MCF 10A (cell line): ENCODE results near the gene SIDT1. TPM values are rescaled to one million over a fixed set of nuclear protein-coding genes. Genes with fewer than 3 reads are reported as not detected.
A peak's percentile ranks its signal among the peaks of the same experiment; 100 is the strongest.

Source experiments
- BruUV-seq: library from RNA; stranded (reverse); fragments of 400-500 nt; replicated peaks from 2 replicates; lab custom pipeline; 2021; lab: Mats Ljungman, UMichigan
- CTCF ChIA-PET: fragments of 300-600 bp; sonication (Branson Sonifier 250); formaldehyde crosslinking; extraction: SDS; loops from one replicate; lab custom pipeline; 2021; ENCODE audit warnings: antibody characterized with exemption, inconsistent platforms; lab: Yijun Ruan, JAX
- POLR2A ChIA-PET: fragments of 300-600, 350-650 bp; sonication (Branson Sonifier 250); formaldehyde crosslinking; extraction: SDS; loops from one replicate; lab custom pipeline; 2020; ENCODE audit warnings: antibody characterized with exemption, inconsistent platforms; lab: Yijun Ruan, JAX
- DNase-seq: peaks from one replicate; pipeline ENCODE4 v3.0.0-alpha.2; 2018; ENCODE audit not compliant: unreplicated experiment
- H3K27ac Mint-ChIP-seq: one replicate; pipeline ENCODE4 v1.8.0; 2022; ENCODE audit warnings: mild to moderate bottlenecking, low read depth, mixed read lengths; ENCODE audit not compliant: unreplicated experiment
- H3K27me3 Mint-ChIP-seq: one replicate; pipeline ENCODE4 v1.8.0; 2022; ENCODE audit warnings: mixed read lengths; ENCODE audit not compliant: insufficient read depth, unreplicated experiment
- H3K36me3 Mint-ChIP-seq: one replicate; pipeline ENCODE4 v1.8.0; 2022; ENCODE audit warnings: mild to moderate bottlenecking, moderate library complexity, mixed read lengths; ENCODE audit not compliant: insufficient read depth, unreplicated experiment
- H3K4me1 Mint-ChIP-seq: one replicate; pipeline ENCODE4 v1.8.0; 2022; ENCODE audit warnings: mixed read lengths; ENCODE audit not compliant: insufficient read depth, unreplicated experiment
- H3K4me3 Mint-ChIP-seq: one replicate; pipeline ENCODE4 v1.8.0; 2022; ENCODE audit warnings: mild to moderate bottlenecking, moderate library complexity, mixed read lengths; ENCODE audit not compliant: unreplicated experiment
- H3K9me3 Mint-ChIP-seq: one replicate; pipeline ENCODE4 v1.8.0; 2022; ENCODE audit warnings: mixed read lengths; ENCODE audit not compliant: unreplicated experiment
- intact Hi-C: fragments of 100-400 bp; cut with micrococcal nuclease; formaldehyde crosslinking; loops from 2 replicates; pipeline ENCODE4 v1.14.1; 2022
- total RNA-seq: library from RNA; stranded (reverse); gene quantifications from 2 replicates; pipeline ENCODE4 v1.2.3, GENCODE V29; 2022
- TF ChIP-seq, protein P1 (sequence below): fragments of 200-600 bp; IDR thresholded peaks from one replicate; pipeline ENCODE4 v1.8.0; 2022; ENCODE audit warnings: antibody characterized with exemption, mild to moderate bottlenecking; ENCODE audit not compliant: unreplicated experiment

The SIDT1 gene
- total RNA-seq, 1 experiment from 2014 or later: 0.28 TPM

DNA sequence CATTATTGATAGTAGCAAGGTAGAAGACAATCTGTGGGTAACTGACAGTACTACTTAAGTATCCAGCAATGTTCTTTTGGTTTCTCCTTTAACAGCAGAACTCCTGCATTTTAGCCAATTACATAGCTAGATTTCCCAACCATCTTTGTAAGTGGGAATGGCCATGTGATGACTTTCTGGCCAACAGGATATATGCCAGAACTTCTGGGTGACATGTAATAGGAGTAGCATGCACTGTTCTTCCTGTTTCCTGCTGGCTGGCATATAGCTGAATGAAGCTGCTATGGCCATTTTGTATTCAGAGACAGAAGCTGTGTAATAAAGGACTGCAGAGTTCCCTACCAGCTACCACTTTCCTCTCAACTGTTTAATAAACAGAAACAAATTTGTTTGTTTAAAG, 35.4 kb upstream of the SIDT1 start:
- Mint-ChIP-seq H3K27ac (no peak overlapping the region), H3K9me3 (no peaks in the 10 kb centered on the region), H3K27me3 (no peaks in the 10 kb centered on the region), H3K4me3 (no peak overlapping the region), H3K36me3 (peaks cover 6% of the 10 kb centered on the region), H3K4me1 (no peaks in the 10 kb centered on the region)
- intact Hi-C loops: loop anchor here (5.0 kb wide), 1 partner anchor 445 kb away; no protein-coding TSS in a partner anchor
- ChIA-PET POLR2A (interaction anchor here (0.9 to 1.1 kb wide), 3 partner anchors 8 to 249 kb away, joined by 3 to 4 read pairs (median 3); partner anchors contain the start of genes ATP6V1A and NAA50), CTCF (interaction anchor here (0.5 to 4.7 kb wide), 14 partner anchors 9 to 481 kb away, joined by 3 to 63 read pairs (median 4); partner anchors contain the start of gene SPICE1)
- BruUV-seq: no TSS peak
- peak; percentile 19 for DNase-seq
- TF ChIP-seq, protein P1, sequence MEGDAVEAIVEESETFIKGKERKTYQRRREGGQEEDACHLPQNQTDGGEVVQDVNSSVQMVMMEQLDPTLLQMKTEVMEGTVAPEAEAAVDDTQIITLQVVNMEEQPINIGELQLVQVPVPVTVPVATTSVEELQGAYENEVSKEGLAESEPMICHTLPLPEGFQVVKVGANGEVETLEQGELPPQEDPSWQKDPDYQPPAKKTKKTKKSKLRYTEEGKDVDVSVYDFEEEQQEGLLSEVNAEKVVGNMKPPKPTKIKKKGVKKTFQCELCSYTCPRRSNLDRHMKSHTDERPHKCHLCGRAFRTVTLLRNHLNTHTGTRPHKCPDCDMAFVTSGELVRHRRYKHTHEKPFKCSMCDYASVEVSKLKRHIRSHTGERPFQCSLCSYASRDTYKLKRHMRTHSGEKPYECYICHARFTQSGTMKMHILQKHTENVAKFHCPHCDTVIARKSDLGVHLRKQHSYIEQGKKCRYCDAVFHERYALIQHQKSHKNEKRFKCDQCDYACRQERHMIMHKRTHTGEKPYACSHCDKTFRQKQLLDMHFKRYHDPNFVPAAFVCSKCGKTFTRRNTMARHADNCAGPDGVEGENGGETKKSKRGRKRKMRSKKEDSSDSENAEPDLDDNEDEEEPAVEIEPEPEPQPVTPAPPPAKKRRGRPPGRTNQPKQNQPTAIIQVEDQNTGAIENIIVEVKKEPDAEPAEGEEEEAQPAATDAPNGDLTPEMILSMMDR: no peak

DNA sequence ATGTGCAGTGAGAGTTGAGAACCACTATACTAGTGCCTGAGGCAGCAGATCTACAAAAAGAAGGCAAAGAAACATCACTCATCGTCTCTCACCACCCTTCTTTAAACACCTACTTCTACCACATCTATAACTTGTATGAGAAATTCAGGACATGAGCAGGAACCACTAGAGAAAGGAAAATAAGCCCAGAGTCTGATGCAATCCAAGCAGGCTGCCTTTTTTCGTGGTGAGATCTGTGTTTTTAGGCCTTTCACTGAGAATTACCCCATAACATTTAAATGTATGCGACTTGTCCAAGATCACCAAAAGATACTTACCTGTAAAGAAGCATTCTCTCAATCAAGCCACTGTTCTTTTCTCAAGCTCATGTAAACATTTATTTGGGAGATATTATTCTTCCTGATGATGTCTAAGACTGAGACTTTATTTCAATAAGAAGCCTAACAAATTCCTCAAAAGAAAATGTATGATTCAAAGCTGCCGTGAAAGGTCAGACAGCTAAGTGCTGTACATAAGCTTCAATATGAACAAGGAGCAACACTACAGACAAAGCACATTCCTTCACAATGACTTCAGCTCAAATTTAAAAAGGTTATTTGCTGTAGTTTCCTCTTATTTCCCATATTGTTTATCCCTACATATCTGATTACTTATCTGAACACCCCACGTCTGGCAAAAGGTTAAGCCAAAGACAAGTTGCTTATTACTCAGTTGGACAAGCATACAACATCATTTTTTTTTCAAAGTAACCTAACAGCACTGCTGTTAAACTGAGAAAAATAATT, 33.9 kb upstream of the SIDT1 start:
- CTCF ChIA-PET: interaction anchor here (0.6 to 4.7 kb wide), 8 partner anchors 16 to 290 kb away, joined by 3 to 63 read pairs (median 3); no protein-coding TSS in a partner anchor
- intact Hi-C loops: loop anchor here (5.0 kb wide), 1 partner anchor 446 kb away; no protein-coding TSS in a partner anchor
- no peak for DNase-seq
- BruUV-seq: no TSS peak
- no peaks in the 10 kb centered on the region for H3K4me1 Mint-ChIP-seq
- POLR2A ChIA-PET: interaction anchor here (0.8 to 1.4 kb wide), 2 partner anchors 17 to 38 kb away, joined by 3 to 8 read pairs; partner anchors contain the start of gene SPICE1
- no peak overlapping the region for H3K4me3 Mint-ChIP-seq
- H3K36me3 Mint-ChIP-seq: peaks cover 11% of the 10 kb centered on the region
- H3K27ac Mint-ChIP-seq: no peak overlapping the region
- no peaks in the 10 kb centered on the region for H3K9me3 Mint-ChIP-seq
- TF ChIP-seq, protein P1: no peak
- no peaks in the 10 kb centered on the region for H3K27me3 Mint-ChIP-seq

DNA sequence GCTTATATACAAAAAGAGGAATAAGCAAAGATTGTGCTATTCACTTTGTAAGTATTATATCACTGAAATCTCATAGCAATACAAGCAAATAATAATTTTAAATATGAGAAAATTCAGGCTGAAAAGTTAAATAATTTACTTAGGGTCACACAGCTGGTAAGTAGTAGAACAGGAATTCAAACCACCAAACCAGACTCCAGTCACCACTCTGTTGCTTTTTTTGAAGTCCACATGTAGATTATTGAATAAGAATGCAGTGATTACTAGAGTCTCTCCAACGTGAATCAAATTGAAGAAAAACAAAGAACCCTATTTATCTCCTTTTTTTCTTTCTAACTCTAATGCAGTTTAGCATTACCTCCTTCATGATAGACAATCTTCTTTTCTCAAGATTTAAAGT, 33.3 kb upstream of the SIDT1 start:
- no peak overlapping the region for H3K4me3 Mint-ChIP-seq
- H3K27me3 Mint-ChIP-seq: no peaks in the 10 kb centered on the region
- CTCF ChIA-PET: interaction anchor here (0.6 to 4.7 kb wide), 5 partner anchors 17 to 113 kb away, joined by 3 to 60 read pairs (median 3); no protein-coding TSS in a partner anchor
- POLR2A ChIA-PET: interaction anchor here (0.8 to 1.4 kb wide), 2 partner anchors 16 to 37 kb away, joined by 3 to 8 read pairs; partner anchors contain the start of gene SPICE1
- no peaks in the 10 kb centered on the region for H3K4me1 Mint-ChIP-seq
- peaks cover 17% of the 10 kb centered on the region for H3K36me3 Mint-ChIP-seq
- H3K27ac Mint-ChIP-seq: no peak overlapping the region
- no peak for DNase-seq
- no peaks in the 10 kb centered on the region for H3K9me3 Mint-ChIP-seq
- TF ChIP-seq, protein P1: no peak
- no TSS peak for BruUV-seq
- intact Hi-C loops: loop anchor here (5.0 kb wide), 1 partner anchor 447 kb away; no protein-coding TSS in a partner anchor

DNA sequence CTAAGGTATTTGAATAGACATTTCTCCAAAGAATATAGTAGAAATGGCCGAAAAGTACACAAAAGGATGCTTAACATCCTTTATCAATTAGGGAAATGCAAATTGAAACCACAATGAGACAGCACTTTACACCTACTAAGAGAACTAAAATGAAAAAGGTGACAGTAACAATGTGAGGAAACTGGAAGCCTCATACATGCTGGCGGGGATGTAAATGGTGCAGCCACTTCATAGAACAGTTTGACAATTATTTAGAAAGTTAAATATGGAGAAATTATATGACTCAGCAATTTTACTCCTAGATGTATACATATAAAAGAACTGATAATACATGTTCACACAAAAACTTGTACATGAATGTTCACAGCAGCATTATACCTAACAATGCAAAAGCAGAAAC, 30.8 kb upstream of the SIDT1 start:
- intact Hi-C loops: no loop called here
- no peaks in the 10 kb centered on the region for H3K9me3 Mint-ChIP-seq
- no peak for DNase-seq
- TF ChIP-seq, protein P1: no peak
- POLR2A ChIA-PET: no interaction called here
- no TSS peak for BruUV-seq
- CTCF ChIA-PET: no interaction called here
- H3K36me3 Mint-ChIP-seq: peaks cover 18% of the 10 kb centered on the region
- H3K4me1 Mint-ChIP-seq: no peaks in the 10 kb centered on the region
- H3K27ac Mint-ChIP-seq: no peak overlapping the region
- no peaks in the 10 kb centered on the region for H3K27me3 Mint-ChIP-seq
- H3K4me3 Mint-ChIP-seq: no peak overlapping the region
